RWPE2 (cell line): ENCODE results near the gene KCNK15.

Experiments used
- ATAC-seq: fragments of 200-7000 bp; cut with Tn5 transposase; 3 replicates; pipeline ENCODE4 v1.9.1; 2021; ENCODE audit warnings: low read depth
- DNase-seq: peaks from one replicate; pipeline ENCODE4 v3.0.0-alpha.2; 2020; ENCODE audit warnings: low spot score
- H3K27ac ChIP-seq: fragments of 450-650 bp; 2 replicates; pipeline ENCODE4 v1.5.1; 2017; ENCODE audit warnings: mild to moderate bottlenecking; ENCODE audit not compliant: poor library complexity, severe bottlenecking
- H3K27me3 ChIP-seq: fragments of 250-450 bp; sonication (Bioruptor Pico); 2 replicates; pipeline ENCODE4 v1.5.1; 2021; ENCODE audit warnings: mild to moderate bottlenecking, moderate library complexity; ENCODE audit not compliant: insufficient read depth, poor library complexity, severe bottlenecking
- H3K36me3 ChIP-seq: fragments of 250-450 bp; sonication (Bioruptor Pico); 2 replicates; pipeline ENCODE4 v1.5.1; 2020; ENCODE audit warnings: low read depth, mild to moderate bottlenecking, moderate library complexity
- H3K4me1 ChIP-seq: fragments of 250-450 bp; sonication (Bioruptor Pico); 2 replicates; pipeline ENCODE4 v1.5.1; 2021; ENCODE audit warnings: mild to moderate bottlenecking, moderate library complexity; ENCODE audit not compliant: insufficient read depth, poor library complexity, severe bottlenecking
- H3K4me3 ChIP-seq: fragments of 250-450 bp; sonication (Bioruptor Pico); 2 replicates; pipeline ENCODE4 v1.5.1; 2021; ENCODE audit warnings: mild to moderate bottlenecking, moderate library complexity; ENCODE audit not compliant: severe bottlenecking
- H3K9me3 ChIP-seq: fragments of 250-450 bp; sonication (Bioruptor Pico); 2 replicates; pipeline ENCODE4 v1.5.1; 2021; ENCODE audit warnings: mild to moderate bottlenecking, moderate library complexity; ENCODE audit not compliant: severe bottlenecking
- CTCF ChIP-seq: fragments of 450-650 bp; IDR thresholded peaks from one replicate; pipeline ENCODE4 v1.5.1; 2017; ENCODE audit warnings: mild to moderate bottlenecking, moderate library complexity; ENCODE audit not compliant: poor library complexity, severe bottlenecking

Gene KCNK15

GRCh38 chr20:44768256-44768655 is 22.6 kb downstream of the KCNK15 start:
- no peaks in the 10 kb centered on the region for H3K9me3 ChIP-seq
- H3K27me3 ChIP-seq: peaks cover 7% of the 10 kb centered on the region
- no peak for TF ChIP-seq CTCF
- ATAC-seq (no peak), DNase-seq (peak; percentile 75)
- no peak overlapping the region for H3K27ac ChIP-seq
- H3K4me1 ChIP-seq: peaks cover 4% of the 10 kb centered on the region
- no peak overlapping the region for H3K4me3 ChIP-seq
- no peaks in the 10 kb centered on the region for H3K36me3 ChIP-seq

- no peak overlapping the region for H3K4me3 ChIP-seq
- peaks cover 4% of the 10 kb centered on the region for H3K4me1 ChIP-seq
- ATAC-seq (no peak), DNase-seq (no peak)
- no peaks in the 10 kb centered on the region for H3K36me3 ChIP-seq
- TF ChIP-seq CTCF: no peak
- no peak overlapping the region for H3K27ac ChIP-seq
- no peaks in the 10 kb centered on the region for H3K9me3 ChIP-seq
- H3K27me3 ChIP-seq: peaks cover 7% of the 10 kb centered on the region
Observed at GRCh38 chr20:44768854-44769480, 23.3 kb downstream of the KCNK15 start.

- DNase-seq (no peak), ATAC-seq (no peak)
- H3K27me3 ChIP-seq: peaks cover 5% of the 10 kb centered on the region
- no peak for TF ChIP-seq CTCF
- H3K27ac ChIP-seq: no peak overlapping the region
- H3K9me3 ChIP-seq: no peaks in the 10 kb centered on the region
- peaks cover 4% of the 10 kb centered on the region for H3K4me1 ChIP-seq
- no peaks in the 10 kb centered on the region for H3K36me3 ChIP-seq
- no peak overlapping the region for H3K4me3 ChIP-seq
Observed at GRCh38 chr20:44769481-44769863, 23.8 kb downstream of the KCNK15 start.

GRCh38 chr20:44770484-44771171 is 25.0 kb downstream of the KCNK15 start:
- no peak overlapping the region for H3K27ac ChIP-seq
- H3K4me1 ChIP-seq: peaks cover 4% of the 10 kb centered on the region
- no peaks in the 10 kb centered on the region for H3K36me3 ChIP-seq
- no peaks in the 10 kb centered on the region for H3K9me3 ChIP-seq
- DNase-seq: no peak
- H3K27me3 ChIP-seq: peaks cover 4% of the 10 kb centered on the region
- ATAC-seq: no peak
- no peak for TF ChIP-seq CTCF
- H3K4me3 ChIP-seq: no peak overlapping the region

GRCh38 chr20:44771172-44771535 is 25.5 kb downstream of the KCNK15 start:
- Histone ChIP-seq H3K27ac (no peak overlapping the region), H3K4me1 (peaks cover 4% of the 10 kb centered on the region), H3K9me3 (no peaks in the 10 kb centered on the region), H3K27me3 (peaks cover 4% of the 10 kb centered on the region), H3K4me3 (no peak overlapping the region), H3K36me3 (no peaks in the 10 kb centered on the region)
- ATAC-seq: no peak
- no peak for TF ChIP-seq CTCF
- DNase-seq: peak; percentile 76
